Stromal cell of bone marrow (primary cell): ENCODE data around the gene LRP8.

ENCODE experiments used
- DNase-seq: peaks from one replicate; pipeline ENCODE4 v3.0.0-alpha.2; 2012; ENCODE audit warnings: low read depth

LRP8 gene

GRCh38 chr1:53321776-53322602, 5.9 kb downstream of the LRP8 start:
- no peak for DNase-seq

- DNase-seq = no peak
Measured at GRCh38 chr1:53321366-53321765, 6.5 kb downstream of the LRP8 start.

- no peak for DNase-seq
Measured at GRCh38 chr1:53320646-53321045, 7.2 kb downstream of the LRP8 start.

- no peak for DNase-seq
Measured at GRCh38 chr1:53319296-53320101, 8.4 kb downstream of the LRP8 start.

- no peak for DNase-seq
Measured at GRCh38 chr1:53317646-53318539, 10.0 kb downstream of the LRP8 start.

- no peak for DNase-seq
Measured at GRCh38 chr1:53316766-53317581, 10.9 kb downstream of the LRP8 start.

GRCh38 chr1:53316424-53316765, 11.5 kb downstream of the LRP8 start:
- DNase-seq = no peak

GRCh38 chr1:53315456-53316423, 12.1 kb downstream of the LRP8 start:
- DNase-seq = no peak

- no peak for DNase-seq
Measured at GRCh38 chr1:53315046-53315445, 12.8 kb downstream of the LRP8 start.

GRCh38 chr1:53314606-53315005, 13.3 kb downstream of the LRP8 start:
- no peak for DNase-seq

- DNase-seq = no peak
Measured at GRCh38 chr1:53314096-53314495, 13.8 kb downstream of the LRP8 start.

GRCh38 chr1:53313556-53313955, 14.3 kb downstream of the LRP8 start:
- DNase-seq = no peak

- no peak for DNase-seq
Measured at GRCh38 chr1:53311702-53312305, 16.1 kb downstream of the LRP8 start.

- no peak for DNase-seq
Measured at GRCh38 chr1:53310847-53311681, 16.8 kb downstream of the LRP8 start.

GRCh38 chr1:53309802-53310201, 18.1 kb downstream of the LRP8 start:
- no peak for DNase-seq

GRCh38 chr1:53308506-53308905, 19.4 kb downstream of the LRP8 start:
- no peak for DNase-seq

- no peak for DNase-seq
Measured at GRCh38 chr1:53307037-53307436, 20.8 kb downstream of the LRP8 start.

GRCh38 chr1:53306168-53306567, 21.7 kb downstream of the LRP8 start:
- no peak for DNase-seq

- no peak for DNase-seq
Measured at GRCh38 chr1:53305650-53306049, 22.2 kb downstream of the LRP8 start.
